ENCODE data around the gene RAB37. TPM values are rescaled to one million over a fixed set of nuclear protein-coding genes. Genes with fewer than 3 reads are reported as not detected.

Gene RAB37
- total and polyA plus RNA-seq, 2 of the 8 experiments (the other 6 are each of a cell fraction or from before 2014, with no cell fraction given): 5.5 to 6.1 TPM

DNA sequence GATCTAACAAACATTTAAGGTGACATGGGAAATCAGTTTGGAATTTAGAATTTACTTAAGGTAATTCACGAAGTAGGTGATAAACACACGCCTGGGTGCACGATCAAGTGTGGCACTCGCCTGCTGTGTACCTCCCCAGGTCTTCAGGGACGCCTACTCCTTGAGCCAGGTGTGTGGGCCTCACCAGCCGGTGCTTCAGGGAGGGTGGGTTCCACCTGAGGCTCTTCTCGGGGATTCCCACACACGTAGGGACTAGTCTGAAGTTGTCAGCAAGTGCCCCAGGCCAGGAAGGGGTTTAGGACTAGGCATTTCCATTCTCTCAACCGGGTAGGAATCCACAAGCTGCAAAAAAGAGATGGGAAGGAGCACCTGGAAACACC is 48.9 kb downstream of the RAB37 start (continued):
- no peak for TF ChIP-seq EP300 (IDR thresholded peaks at IDR 0.05; ENCODE audit: borderline replicate concordance in 1 of 2, low read depth in 2 of 2, low read length in 2 of 2)

Measured in H1 (cell line).